ENCODE data around the gene MUC13.

MUC13 gene

GRCh38 chr3:124893526-124893925 lies 41.0 kb downstream of the MUC13 start:
- DNase-seq, result no peak

GRCh38 chr3:124890573-124891190 lies 43.9 kb downstream of the MUC13 start:
- DNase-seq, result no peak

- DNase-seq, result no peak
Measured at GRCh38 chr3:124888482-124889441, 45.8 kb downstream of the MUC13 start.

- DNase-seq, result no peak
Measured at GRCh38 chr3:124887932-124888298, 46.6 kb downstream of the MUC13 start.

GRCh38 chr3:124887177-124887931 lies 47.2 kb downstream of the MUC13 start, which contains the start of gene ITGB5:
TSS of gene ITGB5 (minus strand) at chr3:124887365. CDS start at chr3:124887000, 365 bp downstream.
- DNase-seq, result no peak

- peak; percentile 46 for DNase-seq
Measured at GRCh38 chr3:124886168-124887056, 48.1 kb downstream of the MUC13 start.

- peak; percentile 58 for DNase-seq
Measured at GRCh38 chr3:124885466-124886167, 48.9 kb downstream of the MUC13 start.

- DNase-seq, result no peak
Measured at GRCh38 chr3:124884474-124885101, 50.0 kb downstream of the MUC13 start.

GRCh38 chr3:124883766-124884473 lies 50.6 kb downstream of the MUC13 start:
- DNase-seq, result no peak

GRCh38 chr3:124882816-124883747 lies 51.5 kb downstream of the MUC13 start:
- no peak for DNase-seq

GRCh38 chr3:124881976-124882697 lies 52.4 kb downstream of the MUC13 start:
- DNase-seq, result no peak

GRCh38 chr3:124879337-124879680 lies 55.2 kb downstream of the MUC13 start:
- no peak for DNase-seq

- DNase-seq, result no peak
Measured at GRCh38 chr3:124878561-124879336, 55.8 kb downstream of the MUC13 start.

GRCh38 chr3:124877674-124878073 lies 56.9 kb downstream of the MUC13 start:
- DNase-seq, result no peak

- no peak for DNase-seq
Measured at GRCh38 chr3:124876401-124876878, 58.1 kb downstream of the MUC13 start.

GRCh38 chr3:124873226-124873625 lies 61.3 kb downstream of the MUC13 start:
- DNase-seq, result no peak

GRCh38 chr3:124867511-124867910 lies 67.0 kb downstream of the MUC13 start:
- no peak for DNase-seq

- no peak for DNase-seq
Measured at GRCh38 chr3:124862006-124862405, 72.5 kb downstream of the MUC13 start.
